Large intestine (tissue), 3 donors: ENCODE measurements around the gene RHEBL1. TPM values are rescaled to one million over a fixed set of nuclear protein-coding genes. Genes with fewer than 3 reads are reported as not detected.

ENCODE experiments used
- DNase-seq, 2 donors: peaks; one replicate each; pipeline versions ENCODE4 v3.0.0 to v3.0.0-alpha.2; 2013
- H3K27ac ChIP-seq: one replicate; pipeline ENCODE4 v1.5.1; 2013; ENCODE audit warnings: low read length
- H3K27me3 ChIP-seq: 2 replicates; pipeline ENCODE4 v1.6.1; 2013; ENCODE audit warnings: low read length; ENCODE audit not compliant: control insufficient read depth, insufficient read depth
- H3K36me3 ChIP-seq: 2 replicates; pipeline ENCODE4 v1.6.1; 2013; ENCODE audit warnings: low read length; ENCODE audit not compliant: control insufficient read depth, insufficient read depth
- H3K4me1 ChIP-seq: one replicate; pipeline ENCODE4 v1.6.1; 2013; ENCODE audit warnings: low read length; ENCODE audit not compliant: control insufficient read depth, insufficient read depth
- H3K4me3 ChIP-seq: one replicate; pipeline ENCODE4 v1.5.1; 2013; ENCODE audit warnings: low read length
- H3K9me3 ChIP-seq: one replicate; pipeline ENCODE4 v1.6.1; 2013; ENCODE audit warnings: mild to moderate bottlenecking, low read depth, low read length, moderate library complexity; ENCODE audit not compliant: control insufficient read depth
- WGBS: methylation state at CpG from one replicate; pipeline ENCODE4 v1.1.5; 2013; ENCODE audit warnings: low lambda C conversion rate; ENCODE audit not compliant: insufficient coverage; 5-methylcytosine and 5-hydroxymethylcytosine counted together
- polyA plus RNA-seq: library from polyadenylated mRNA; unstranded; fragments of 120-200 nt; gene quantifications from one replicate; pipeline ENCODE4 v1.2.1, GENCODE V29; 2013

The RHEBL1 gene
- polyA plus RNA-seq, 1 donor = 0.79 TPM

- Histone ChIP-seq H3K4me3 (no peak overlapping the region), H3K36me3 (peaks cover 97% of the 10 kb centered on the region), H3K9me3 (no peaks in the 10 kb centered on the region), H3K27ac (no peak overlapping the region), H3K4me1 (no peaks in the 10 kb centered on the region), H3K27me3 (no peaks in the 10 kb centered on the region)
- WGBS = no CpG with 5 or more reads among the region's 10 CpGs
- DNase-seq = no peak
Observed at GRCh38 chr12:49028666-49029275, 41.0 kb downstream of the RHEBL1 start.

GRCh38 chr12:49027846-49028555 lies 41.8 kb downstream of the RHEBL1 start:
- Histone ChIP-seq H3K27me3 (no peaks in the 10 kb centered on the region), H3K36me3 (peaks cover 96% of the 10 kb centered on the region), H3K4me3 (no peak overlapping the region), H3K4me1 (no peaks in the 10 kb centered on the region), H3K27ac (no peak overlapping the region), H3K9me3 (no peaks in the 10 kb centered on the region)
- no peak for DNase-seq
- 100% methylated on average over 1 of the region's 9 CpGs for WGBS

- no peak overlapping the region for H3K4me3 ChIP-seq
- no peaks in the 10 kb centered on the region for H3K9me3 ChIP-seq
- WGBS = no CpG with 5 or more reads among the region's 26 CpGs
- DNase-seq = no peak
- H3K27ac ChIP-seq = no peak overlapping the region
- no peaks in the 10 kb centered on the region for H3K27me3 ChIP-seq
- H3K36me3 ChIP-seq = peaks cover 96% of the 10 kb centered on the region
- H3K4me1 ChIP-seq = no peaks in the 10 kb centered on the region
Observed at GRCh38 chr12:49026678-49027480, 42.9 kb downstream of the RHEBL1 start.

DNA sequence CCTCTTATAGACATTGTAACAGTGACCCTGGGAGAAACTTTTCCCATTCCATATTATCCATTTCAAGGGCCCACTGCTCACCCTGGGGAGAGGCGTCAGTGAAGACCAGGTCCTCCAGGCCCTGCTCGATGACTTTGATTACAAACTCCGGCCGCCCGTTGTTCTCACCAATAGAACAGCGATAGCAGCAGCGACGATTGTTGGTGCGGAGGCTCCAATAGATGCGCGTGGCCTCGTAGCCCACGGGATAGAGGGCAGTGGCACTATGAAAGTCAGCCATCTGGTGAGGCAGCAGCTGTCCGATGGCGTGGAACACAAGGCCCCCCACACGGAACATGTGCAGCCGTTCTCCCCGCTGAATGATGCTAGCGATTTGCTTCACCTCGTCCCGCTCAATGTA lies 43.7 kb downstream of the RHEBL1 start:
- H3K36me3 ChIP-seq = peaks cover 96% of the 10 kb centered on the region
- H3K27me3 ChIP-seq = no peaks in the 10 kb centered on the region
- no peaks in the 10 kb centered on the region for H3K4me1 ChIP-seq
- H3K4me3 ChIP-seq = no peak overlapping the region
- no peak for DNase-seq
- H3K9me3 ChIP-seq = no peaks in the 10 kb centered on the region
- WGBS = no CpG with 5 or more reads among the region's 21 CpGs
- no peak overlapping the region for H3K27ac ChIP-seq

DNA sequence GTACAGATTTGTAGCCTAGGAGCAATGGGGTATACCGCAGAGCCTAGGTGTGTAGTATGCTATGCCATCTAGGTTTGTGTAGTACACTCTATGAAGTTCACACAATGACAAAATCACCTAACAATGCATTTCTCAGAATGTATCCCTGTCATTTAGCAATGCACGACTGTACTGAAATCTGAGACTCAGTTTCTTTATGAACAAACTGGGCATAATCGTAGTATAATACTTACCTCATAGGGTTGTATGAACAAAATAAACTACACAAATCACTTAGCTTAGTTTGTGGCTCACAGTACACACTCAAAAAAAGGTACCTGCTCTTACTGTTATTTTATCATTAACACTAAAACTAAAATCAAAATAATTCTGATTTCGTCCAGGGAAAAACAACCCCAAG lies 44.3 kb downstream of the RHEBL1 start:
- DNase-seq = no peak
- WGBS = no CpG with 5 or more reads among the region's 4 CpGs

GRCh38 chr12:49024543-49024942 lies 45.2 kb downstream of the RHEBL1 start:
- Histone ChIP-seq H3K4me1 (peaks cover 4% of the 10 kb centered on the region), H3K36me3 (peaks cover 88% of the 10 kb centered on the region), H3K4me3 (no peak overlapping the region), H3K27ac (no peak overlapping the region), H3K27me3 (no peaks in the 10 kb centered on the region), H3K9me3 (no peaks in the 10 kb centered on the region)
- no peak for DNase-seq
- WGBS = no CpG with 5 or more reads among the region's 12 CpGs

More for the DNA sequence above, 44.3 kb downstream of the RHEBL1 start:
- Histone ChIP-seq H3K4me3 (no peak overlapping the region), H3K27ac (no peak overlapping the region), H3K9me3 (no peaks in the 10 kb centered on the region), H3K4me1 (no peaks in the 10 kb centered on the region), H3K27me3 (no peaks in the 10 kb centered on the region), H3K36me3 (peaks cover 96% of the 10 kb centered on the region)

GRCh38 chr12:49023812-49024211 lies 46.0 kb downstream of the RHEBL1 start:
- H3K4me1 ChIP-seq = peaks cover 6% of the 10 kb centered on the region
- no peaks in the 10 kb centered on the region for H3K9me3 ChIP-seq
- H3K27me3 ChIP-seq = no peaks in the 10 kb centered on the region
- H3K27ac ChIP-seq = no peak overlapping the region
- WGBS = 100% methylated on average over 1 of the region's 2 CpGs
- DNase-seq = no peak
- no peak overlapping the region for H3K4me3 ChIP-seq
- H3K36me3 ChIP-seq = peaks cover 81% of the 10 kb centered on the region

DNA sequence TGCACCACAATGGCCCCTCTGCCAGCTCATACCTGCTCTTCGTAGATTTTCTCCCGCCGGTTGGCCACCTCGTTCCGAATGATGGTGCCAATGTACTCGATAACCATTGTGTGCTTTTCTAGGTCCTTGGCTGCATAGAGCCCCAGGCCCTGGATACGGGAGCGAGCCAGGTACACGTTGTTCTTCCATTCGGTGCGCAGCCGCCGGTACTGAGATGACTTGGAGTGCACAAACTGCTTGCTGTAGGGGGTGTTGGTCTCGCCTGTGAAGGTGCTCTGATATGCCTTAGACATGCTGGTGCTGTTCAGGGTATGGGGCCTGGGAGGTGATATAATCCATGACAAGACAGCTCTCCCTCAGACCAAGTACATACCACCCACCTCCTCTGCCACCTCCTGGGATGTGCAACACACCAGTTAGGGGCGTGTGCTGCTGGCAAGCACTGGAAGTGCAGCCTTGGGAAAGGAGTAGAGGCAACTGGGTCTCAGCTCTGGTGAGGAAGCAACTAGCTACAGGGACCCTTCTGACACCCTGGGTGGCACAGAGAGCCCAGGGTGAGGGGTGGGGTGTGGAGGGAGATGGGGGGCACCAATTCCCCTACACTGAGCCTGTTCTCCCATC lies 47.1 kb downstream of the RHEBL1 start:
- Histone ChIP-seq H3K36me3 (peaks cover 69% of the 10 kb centered on the region), H3K27ac (no peak overlapping the region), H3K9me3 (no peaks in the 10 kb centered on the region), H3K27me3 (no peaks in the 10 kb centered on the region), H3K4me1 (peaks cover 6% of the 10 kb centered on the region), H3K4me3 (no peak overlapping the region)
- DNase-seq = no peak
- WGBS = no CpG with 5 or more reads among the region's 15 CpGs

- no peak overlapping the region for H3K27ac ChIP-seq
- peaks cover 57% of the 10 kb centered on the region for H3K36me3 ChIP-seq
- H3K4me1 ChIP-seq = peaks cover 6% of the 10 kb centered on the region
- DNase-seq = no peak
- no CpG with 5 or more reads among the region's 11 CpGs for WGBS
- H3K27me3 ChIP-seq = no peaks in the 10 kb centered on the region
- no peaks in the 10 kb centered on the region for H3K9me3 ChIP-seq
- no peak overlapping the region for H3K4me3 ChIP-seq
Observed at GRCh38 chr12:49021292-49021915, 48.4 kb downstream of the RHEBL1 start.

DNA sequence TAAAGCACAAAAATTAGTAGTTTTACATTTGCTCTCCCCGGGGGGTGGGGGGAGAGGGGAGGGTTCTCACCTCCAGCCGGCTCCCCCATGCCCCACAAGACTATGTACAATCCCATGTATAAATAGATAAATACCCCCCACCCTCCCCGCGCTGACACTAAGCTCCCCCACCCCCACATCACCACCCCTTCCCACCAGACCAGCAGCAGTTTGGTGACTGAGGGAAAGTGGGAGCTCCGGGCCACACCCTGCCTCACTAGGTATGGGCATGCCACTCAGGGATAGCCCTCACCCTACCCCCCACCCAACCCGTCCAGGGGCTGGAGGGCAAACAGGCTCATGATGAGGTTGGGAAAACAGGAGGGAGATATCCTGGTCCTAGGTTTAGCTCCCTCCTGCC lies 49.3 kb downstream of the RHEBL1 start:
- no peak overlapping the region for H3K4me3 ChIP-seq
- H3K36me3 ChIP-seq = peaks cover 48% of the 10 kb centered on the region
- no peaks in the 10 kb centered on the region for H3K27me3 ChIP-seq
- H3K9me3 ChIP-seq = no peaks in the 10 kb centered on the region
- WGBS = no CpG with 5 or more reads among the region's 6 CpGs
- peaks cover 6% of the 10 kb centered on the region for H3K4me1 ChIP-seq
- DNase-seq = no peak
- no peak overlapping the region for H3K27ac ChIP-seq
